Stimulated activated naive CD4-positive, alpha-beta T cell (primary cell): ENCODE results near the gene FHIT.

ENCODE experiments used
- DNase-seq, 6 experiments: peaks; one replicate each; lab custom pipeline; 2025; lab: John Stamatoyannopoulos, UW

The FHIT gene

DNA sequence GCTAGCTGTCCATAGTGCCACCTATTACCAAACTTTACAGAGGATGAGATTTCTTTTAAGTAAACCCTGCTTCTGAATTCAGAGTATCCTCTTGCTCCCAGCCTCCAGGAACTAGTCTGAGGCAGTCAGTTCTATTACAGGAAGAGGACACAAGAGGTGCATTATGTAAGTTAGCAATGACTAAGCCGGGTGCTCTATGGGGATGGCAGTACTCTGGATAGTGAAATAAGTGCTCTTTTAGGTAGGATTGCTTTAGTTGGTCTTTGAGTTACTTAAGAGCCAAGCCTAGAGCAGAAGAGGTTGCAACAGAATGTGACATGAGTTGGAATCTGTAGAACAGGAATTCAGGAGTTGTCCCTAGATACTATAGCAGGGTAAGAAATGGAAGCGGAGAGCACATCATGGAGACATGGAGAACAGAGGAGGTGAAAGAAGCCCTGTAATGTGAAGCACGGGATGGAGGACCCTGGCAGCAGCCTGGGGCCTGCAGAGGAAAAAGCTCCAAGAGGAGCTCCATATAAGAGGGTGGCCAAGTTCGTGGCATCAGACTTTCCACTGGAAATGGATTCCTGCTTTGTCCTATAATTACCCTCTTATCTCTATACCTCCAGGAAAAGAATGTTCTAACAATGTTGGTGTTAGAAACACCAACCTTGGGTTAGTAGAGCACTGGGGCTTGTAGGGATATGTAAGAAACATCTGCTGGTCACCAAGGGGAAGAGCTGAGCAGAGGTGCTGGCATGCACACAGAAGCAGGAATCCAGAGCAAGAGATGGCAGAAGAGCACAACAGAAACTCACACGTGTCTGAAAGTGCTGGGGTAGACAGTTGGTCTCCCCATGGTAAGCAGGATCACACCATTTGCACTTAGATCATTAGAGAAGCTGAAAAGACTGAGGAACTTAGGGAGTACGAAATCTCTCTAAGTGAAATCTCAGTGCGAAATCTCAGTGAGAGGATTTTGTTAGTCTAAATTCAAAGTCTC is 851.1 kb downstream of the FHIT start:
- no peak for DNase-seq

- no peak for DNase-seq
Measured at GRCh38 chr3:60399292-60399691, 852.0 kb downstream of the FHIT start.

GRCh38 chr3:60395173-60395762 is 856.0 kb downstream of the FHIT start:
- DNase-seq: no peak

- no peak for DNase-seq
Measured at GRCh38 chr3:60393946-60394345, 857.3 kb downstream of the FHIT start.

GRCh38 chr3:60392501-60392900 is 858.8 kb downstream of the FHIT start:
- DNase-seq: no peak

DNA sequence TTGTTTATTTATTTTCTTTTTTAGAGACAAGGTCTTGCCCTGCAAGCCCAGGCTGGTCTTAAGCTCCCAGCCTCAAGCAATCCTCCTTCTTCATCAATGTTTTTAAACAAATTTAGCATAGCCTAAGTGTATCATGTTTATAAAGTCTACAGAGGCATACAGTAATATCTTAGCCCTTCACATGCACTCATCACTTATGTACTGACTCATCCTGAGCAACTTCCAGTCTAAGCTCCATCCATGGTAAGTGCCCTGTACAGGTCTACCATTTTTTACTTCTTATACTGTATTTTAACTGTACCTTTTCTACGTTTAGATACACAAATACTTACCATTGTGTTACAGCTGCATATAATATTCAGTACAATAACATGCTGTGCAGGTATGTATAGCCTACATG is 860.0 kb downstream of the FHIT start:
- DNase-seq: no peak

DNA sequence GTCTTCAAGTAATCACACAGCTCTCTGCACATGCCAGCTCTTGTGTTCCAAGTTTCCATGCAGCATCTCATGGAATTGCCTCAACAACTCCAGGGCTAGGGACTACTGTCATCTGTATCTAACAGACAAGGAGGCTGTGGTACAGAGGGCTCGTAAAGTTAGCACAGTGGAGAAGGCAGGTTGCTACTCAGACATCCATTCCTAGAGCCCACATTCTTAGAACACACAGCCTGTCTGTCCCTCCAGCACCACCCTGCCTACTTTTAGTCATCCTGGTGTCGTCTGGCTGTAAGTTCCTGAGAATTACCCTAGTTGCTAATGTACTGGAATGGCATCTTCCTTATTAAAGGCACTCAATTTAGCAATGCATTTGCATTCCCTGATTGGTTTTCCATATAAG is 862.5 kb downstream of the FHIT start:
- no peak for DNase-seq

- DNase-seq: no peak
Measured at GRCh38 chr3:60386306-60386705, 864.9 kb downstream of the FHIT start.

DNA sequence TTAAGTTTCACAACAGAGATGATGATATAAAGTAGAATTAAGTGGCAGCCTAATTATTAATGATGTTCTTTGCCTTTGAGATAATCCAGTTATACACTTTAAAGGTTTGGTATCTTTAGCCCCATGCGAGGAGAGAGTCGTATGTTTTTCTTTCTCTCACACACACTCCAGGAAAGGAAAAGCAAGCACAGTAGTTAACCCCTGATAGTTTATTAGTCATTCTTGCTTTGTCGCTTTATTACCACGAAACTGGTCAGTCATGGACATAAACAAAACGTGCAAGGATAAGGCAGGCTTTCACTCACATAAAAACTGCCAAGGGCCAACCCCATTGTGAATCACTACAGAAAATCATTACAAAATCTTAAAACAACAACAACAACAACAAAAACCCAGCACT is 866.9 kb downstream of the FHIT start:
- DNase-seq: no peak

DNA sequence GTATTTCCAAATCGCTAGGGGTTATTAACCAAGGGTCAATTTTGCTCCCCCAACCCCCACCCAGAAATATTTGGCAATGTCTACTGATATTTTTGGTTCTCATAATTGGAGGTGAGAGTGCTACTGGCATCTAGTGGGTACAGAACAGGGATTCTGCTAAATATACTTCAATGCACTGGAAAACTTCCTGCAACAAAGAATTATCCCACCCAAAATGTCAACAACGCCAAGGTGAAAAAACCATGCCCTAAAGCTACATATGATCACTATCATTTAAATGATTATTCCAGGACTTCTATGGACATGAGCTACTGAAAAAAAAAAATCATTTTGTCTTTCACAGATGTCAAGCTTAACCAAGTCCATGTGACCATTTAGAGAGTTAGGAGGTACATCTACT is 867.9 kb downstream of the FHIT start:
- DNase-seq: no peak

GRCh38 chr3:60366486-60366885 is 884.8 kb downstream of the FHIT start:
- DNase-seq: no peak

- DNase-seq: no peak
Measured at GRCh38 chr3:60365360-60365759, 885.9 kb downstream of the FHIT start.

DNA sequence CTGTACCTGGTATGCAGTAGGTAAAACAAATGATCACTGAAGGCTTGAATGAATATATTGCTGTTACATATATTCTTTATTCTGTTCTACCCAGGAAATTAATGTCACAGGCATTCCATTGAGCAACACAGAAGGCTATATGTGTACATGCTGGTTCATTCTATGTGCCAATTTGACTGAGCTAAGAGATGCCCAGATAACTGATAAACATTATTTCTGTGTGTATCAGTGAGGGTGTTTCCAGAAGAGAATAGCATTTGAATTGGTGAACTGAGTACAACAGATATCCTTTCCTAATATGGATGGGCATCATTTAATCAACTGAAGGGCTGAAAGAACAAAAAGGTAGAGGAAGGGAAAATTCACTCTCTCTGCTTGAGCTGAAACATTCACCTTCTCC is 886.8 kb downstream of the FHIT start:
- DNase-seq: no peak

DNA sequence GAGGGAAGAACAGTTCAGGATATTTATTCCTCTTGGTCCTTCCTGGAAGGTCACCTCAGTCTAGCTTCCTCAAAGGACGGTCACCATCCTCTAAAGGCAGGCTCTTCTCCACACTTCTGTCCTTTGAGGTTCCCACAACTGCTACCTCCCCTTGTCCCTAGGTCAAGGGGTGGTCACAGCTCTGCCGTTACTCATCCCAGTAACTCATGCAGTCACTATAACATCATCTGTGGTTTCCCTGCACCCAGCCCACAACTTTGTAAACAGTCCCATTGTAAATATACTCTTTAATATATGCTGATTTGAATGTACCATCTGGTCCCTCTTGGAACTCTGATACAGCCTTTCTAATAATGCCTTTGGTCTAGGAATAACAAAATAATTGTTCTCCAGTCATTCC is 887.4 kb downstream of the FHIT start:
- no peak for DNase-seq

DNA sequence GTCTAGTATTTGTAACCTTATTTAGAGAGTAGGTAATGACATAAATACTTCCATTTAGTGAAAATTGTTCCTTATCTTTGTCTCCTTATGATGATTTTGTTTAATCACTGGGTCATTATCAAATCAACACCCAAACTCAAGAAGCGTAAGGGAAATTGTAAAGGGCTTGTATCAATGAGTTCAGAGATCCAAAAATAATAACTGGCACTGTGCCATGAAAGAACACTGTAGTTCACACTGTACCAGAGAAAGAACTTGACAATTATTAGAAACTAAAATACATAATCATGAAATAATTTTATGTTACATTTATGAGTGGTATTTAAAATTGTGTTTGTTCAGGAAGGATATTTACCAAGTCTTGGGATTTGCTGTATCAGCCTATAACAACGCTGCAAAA is 895.4 kb downstream of the FHIT start:
- no peak for DNase-seq

DNA sequence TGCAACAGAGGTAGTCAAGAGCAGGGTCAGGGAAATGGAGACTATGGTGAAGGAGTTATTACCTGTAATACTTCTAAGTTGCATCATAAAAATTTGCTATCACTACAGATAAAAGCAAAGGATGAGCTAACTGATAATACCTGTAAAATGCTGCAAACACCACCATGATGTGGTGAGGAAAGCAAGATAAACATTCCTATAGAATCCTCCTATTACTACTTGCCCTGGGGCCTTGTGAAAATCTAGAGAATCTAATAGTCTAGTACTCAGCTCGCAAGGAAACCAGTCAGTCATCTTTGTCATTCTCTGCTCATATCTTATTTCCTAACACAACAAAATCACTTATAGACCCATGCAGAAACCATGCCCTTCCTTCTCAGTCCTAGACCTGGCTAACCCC is 899.8 kb downstream of the FHIT start:
- DNase-seq: no peak

DNA sequence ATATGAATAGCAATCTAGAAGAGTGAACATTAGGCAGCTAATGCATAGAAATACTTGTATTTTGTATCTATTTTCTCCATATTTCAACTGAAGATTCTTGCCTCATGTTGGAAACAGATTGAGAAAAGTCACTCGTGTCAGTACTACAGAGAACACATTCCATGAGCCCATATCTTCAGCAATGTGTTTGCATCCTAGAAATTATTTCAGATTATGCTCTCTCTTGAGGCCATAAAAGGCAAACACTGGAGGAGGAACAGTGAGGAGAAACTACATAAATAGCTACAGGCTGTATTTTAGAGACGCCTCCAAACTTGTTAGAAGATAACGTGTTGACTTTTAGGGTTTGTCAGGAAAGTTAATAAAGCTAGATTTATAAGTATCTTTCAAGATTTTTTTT is 906.9 kb downstream of the FHIT start:
- no peak for DNase-seq

- DNase-seq: no peak
Measured at GRCh38 chr3:60343831-60344230, 907.4 kb downstream of the FHIT start.

DNA sequence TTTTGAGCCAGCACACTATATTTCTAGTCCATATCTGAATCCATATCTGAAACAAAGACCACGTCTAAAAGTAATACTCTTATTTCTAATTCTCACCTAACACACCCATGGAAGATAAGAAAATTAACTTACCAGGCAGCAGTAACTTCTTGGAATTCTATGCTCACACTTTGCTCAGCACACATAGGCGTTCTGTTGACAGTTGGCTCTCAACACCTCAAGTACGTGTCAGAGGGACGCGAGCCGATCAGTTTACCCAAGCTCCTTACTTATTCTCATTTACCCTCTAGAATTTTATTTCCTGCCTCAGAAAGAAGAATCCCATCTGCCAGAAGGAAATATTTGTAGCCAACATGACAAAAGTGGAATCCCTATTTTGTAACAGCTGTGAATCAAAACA is 911.9 kb downstream of the FHIT start:
- no peak for DNase-seq

GRCh38 chr3:60337421-60337820 is 913.8 kb downstream of the FHIT start:
- DNase-seq: no peak

DNA sequence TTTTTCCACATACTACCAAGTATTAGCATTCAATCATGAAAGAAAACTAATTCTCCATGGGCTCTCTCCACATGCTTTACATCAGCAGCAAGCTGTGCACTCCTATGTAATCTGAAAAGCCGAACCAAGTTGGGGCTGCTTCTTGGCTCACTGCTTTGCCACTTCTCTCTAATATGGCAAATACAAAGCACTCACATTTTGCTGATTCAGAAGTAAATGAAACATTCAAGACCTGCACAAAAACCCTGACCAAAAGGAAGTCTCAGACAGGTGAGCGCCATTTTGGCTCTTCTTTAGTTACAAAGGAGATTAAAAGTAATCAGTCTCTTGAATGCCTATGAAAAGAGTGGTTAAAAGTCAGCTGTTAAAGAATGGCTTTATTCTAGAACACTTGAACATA is 915.2 kb downstream of the FHIT start:
- no peak for DNase-seq

GRCh38 chr3:60333710-60334109 is 917.5 kb downstream of the FHIT start:
- DNase-seq: no peak

GRCh38 chr3:60330107-60330506 is 921.1 kb downstream of the FHIT start:
- no peak for DNase-seq
